ENCODE measurements around the gene TM4SF1.

DNA sequence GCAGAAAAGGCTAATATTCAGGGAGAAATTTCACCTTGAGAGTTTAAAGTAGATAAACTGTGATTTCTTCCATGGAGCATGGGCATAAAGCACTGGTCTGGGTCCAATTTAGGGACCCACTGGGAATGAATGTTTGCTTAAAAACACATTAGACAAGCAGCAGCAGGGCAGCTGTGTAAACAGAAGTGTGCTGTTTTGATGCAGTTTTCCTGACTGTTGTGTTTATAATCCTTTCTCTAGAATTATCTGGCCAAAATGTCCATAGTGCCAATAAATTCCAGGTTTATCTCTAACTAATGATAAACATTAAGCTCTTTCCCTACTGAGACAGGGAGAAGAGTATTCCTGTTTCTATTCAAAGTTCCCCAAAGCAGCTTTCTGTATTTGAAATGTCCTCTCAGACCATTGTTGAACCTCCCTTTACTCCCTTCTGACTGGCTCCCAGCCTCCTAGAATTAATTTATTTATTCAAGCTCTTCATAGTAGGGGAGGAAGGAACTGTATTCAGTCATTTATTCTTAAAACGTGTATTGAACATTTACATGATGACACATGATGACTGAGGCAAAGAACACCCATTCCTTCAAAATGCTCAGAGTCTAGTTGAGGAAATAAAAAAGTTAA lies 37.0 kb downstream of the TM4SF1 start:
- TF ChIP-seq, protein P1, sequence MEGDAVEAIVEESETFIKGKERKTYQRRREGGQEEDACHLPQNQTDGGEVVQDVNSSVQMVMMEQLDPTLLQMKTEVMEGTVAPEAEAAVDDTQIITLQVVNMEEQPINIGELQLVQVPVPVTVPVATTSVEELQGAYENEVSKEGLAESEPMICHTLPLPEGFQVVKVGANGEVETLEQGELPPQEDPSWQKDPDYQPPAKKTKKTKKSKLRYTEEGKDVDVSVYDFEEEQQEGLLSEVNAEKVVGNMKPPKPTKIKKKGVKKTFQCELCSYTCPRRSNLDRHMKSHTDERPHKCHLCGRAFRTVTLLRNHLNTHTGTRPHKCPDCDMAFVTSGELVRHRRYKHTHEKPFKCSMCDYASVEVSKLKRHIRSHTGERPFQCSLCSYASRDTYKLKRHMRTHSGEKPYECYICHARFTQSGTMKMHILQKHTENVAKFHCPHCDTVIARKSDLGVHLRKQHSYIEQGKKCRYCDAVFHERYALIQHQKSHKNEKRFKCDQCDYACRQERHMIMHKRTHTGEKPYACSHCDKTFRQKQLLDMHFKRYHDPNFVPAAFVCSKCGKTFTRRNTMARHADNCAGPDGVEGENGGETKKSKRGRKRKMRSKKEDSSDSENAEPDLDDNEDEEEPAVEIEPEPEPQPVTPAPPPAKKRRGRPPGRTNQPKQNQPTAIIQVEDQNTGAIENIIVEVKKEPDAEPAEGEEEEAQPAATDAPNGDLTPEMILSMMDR (conservative IDR thresholded peaks at IDR 0.05): no peak
- no peak for TF ChIP-seq ZFX (IDR thresholded peaks at IDR 0.05)
